Measurements from ENCODE around the gene DHX30.

DHX30 gene

GRCh38 chr3:47888986-47889757 is 86.2 kb downstream of the DHX30 start:
- DNase-seq, result no peak

- DNase-seq, result no peak
Measured at GRCh38 chr3:47890126-47890827, 87.3 kb downstream of the DHX30 start.

DNA sequence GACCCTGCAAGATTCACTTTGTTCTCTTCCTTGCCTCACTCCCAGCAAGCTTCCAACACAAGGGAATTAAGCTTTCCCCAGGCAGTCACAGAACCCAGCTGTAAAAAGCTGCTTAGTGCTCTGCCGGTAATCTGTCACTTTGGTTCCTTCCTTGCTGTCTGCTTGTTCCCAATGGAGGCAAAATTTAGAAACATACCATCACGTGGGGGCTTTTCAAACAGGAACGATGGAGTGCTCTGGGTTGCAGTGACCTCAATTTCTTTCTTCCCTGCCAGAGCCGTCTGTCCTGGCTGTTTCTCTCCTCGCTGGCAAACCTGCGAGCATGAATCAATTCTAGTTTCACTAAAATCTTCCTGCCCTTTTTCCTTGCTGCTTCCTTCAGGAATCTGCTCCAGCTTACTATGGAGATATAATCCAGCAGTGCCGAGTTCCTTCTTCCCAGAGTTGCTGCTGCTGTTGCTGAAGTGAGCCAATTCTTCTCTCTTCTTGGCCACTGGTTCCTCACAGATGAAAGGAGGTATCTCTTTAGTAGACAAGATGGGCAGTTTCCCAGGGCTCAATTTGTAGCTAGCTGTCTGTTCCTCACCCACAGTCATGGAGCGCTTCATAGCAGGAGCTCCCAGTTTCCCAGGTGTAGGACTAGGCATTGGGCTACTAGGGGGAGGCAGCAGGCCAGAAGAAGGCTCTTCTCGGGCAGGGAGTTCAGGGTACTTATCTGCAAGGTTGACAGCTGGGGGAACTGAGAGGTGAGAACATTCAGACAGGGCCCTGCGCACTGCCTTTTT is 88.1 kb downstream of the DHX30 start:
- DNase-seq, result no peak

DNA sequence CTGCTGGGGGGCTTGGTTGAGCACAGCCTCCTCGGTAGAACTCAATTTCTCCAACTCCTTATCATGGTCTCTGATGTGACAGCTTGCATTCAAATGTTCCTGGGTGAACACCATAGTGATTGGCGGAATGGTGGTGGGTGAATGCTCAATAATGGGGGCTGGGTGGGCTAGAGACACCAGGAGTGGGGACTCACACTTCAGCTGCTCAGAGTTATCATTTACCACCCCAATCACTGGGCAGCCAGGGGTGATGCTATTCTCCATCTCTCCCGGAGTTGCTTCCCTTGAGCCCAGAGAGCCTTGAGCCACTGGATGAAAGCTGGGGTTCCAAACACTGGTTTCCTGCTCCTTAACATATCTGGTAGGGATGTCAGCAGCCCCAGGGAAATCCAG is 88.7 kb downstream of the DHX30 start:
- DNase-seq, result no peak

DNA sequence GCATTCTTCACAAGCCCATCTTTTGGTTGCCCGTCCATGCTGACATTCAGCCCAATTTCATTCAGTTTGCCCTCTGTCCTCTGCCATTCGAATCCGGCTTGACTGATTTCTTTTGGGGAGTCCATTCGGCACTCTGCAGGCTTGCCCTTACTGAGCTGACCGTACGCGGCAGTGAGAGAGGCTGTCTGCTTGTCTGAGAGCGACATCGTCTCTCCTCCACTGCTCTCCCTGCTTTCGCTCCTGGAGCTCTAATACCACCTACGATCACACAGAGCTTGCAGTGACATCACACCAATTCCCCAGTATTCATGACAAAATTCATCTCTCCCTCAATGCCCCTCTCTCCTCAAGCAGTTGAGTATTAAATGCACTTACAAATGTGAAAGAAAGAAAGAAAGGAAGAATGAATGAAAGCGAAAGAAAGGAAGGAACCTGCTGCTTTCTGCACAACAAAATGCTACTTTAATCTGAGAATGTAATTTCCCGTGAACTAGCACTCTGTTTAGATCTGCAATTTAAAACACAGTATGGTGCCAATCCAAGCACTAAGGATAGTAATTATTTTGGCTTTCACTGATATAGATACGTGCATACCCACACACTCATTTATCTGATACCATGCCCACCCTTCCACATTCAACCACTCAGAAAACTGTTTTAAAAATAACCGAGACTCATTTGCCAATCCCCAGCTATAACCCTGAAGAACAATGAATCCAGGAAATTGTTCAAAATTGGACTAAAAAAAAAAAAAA is 89.5 kb downstream of the DHX30 start:
- DNase-seq, result no peak

GRCh38 chr3:47895241-47895640 is 92.3 kb downstream of the DHX30 start:
- no peak for DNase-seq

DNA sequence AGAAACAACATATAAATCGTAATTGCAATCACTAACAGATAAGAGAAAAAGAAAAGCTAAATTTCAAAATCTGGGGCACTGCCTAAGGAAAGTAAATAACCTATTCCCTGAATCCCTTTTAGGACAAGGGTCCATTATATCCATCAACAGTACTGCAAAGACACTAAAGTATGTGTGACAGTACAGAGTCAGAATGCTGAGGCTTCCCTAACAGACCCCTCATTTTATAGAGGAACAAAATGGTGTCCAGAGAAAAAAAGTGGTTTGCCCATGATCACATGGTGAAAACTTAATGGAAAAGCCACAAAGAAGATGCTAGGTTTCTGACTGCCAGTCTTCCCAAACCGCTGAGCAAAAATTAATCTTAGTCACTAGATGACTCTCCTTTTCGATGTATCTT is 93.8 kb downstream of the DHX30 start:
- DNase-seq, result no peak

DNA sequence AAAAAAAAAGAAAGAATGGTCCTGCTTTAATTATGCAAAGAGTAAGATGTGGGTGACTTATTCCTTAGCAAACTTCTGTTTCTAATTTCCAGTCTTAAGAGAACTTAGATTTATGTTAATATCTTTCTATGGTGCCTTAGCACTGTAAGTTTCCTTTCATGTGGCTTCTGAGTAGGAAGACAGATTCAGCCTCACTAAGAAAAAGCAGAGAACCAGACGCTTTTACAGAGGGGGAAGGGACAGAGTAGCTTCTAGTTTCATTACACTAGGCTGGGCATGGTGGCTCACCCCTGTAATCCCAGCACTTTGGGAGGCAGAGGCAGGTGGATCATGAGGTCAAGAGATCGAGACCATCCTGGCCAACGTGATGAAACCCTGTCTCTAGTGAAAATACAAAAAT is 95.0 kb downstream of the DHX30 start:
- DNase-seq, result no peak

DNA sequence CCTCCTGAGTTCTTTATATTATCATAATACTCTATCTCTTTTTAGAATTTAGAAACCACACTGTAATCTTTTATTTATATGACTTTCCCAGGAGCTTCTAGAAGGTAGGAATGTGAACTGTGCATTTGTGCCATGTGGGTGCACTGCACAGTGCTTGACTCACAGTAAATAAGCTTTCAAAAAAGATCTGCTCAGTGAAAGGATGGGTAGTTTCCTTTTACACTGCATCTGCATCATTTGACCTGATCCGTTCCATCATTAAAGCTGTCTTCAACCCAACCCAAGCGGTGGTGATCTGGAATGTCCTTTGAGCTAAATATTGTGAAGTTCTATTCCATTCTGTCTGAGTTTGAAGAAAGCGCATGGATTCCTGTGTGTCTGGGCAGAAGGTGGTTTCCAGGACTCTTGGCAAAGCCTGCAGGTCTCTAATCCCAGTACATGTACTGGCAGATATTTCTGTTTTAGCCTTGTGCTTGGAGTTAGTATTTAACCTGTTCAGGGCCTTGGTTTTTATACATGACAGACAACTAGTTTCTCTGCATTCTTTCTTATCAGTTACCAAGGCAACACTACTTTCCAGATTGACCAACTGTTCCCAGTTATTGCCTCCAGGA is 96.7 kb downstream of the DHX30 start:
- DNase-seq, result no peak
